Anterior cingulate cortex (tissue), 58 donors: ENCODE results near the gene ZNRD2.
"Not testable (repeated sequence)": the region's sequence is repeated elsewhere in the genome, so short reads cannot be mapped to it uniquely, and the experiment has no call there.

Source experiments
- DNase-seq, 58 donors: peaks; one replicate each; lab custom pipeline; 2025; lab: John Stamatoyannopoulos, UW

ZNRD2 gene

GRCh38 chr11:65569973-65570918 is at the start of gene ZNRD2:
Gene ZNRD2 (plus strand): TSS chr11:65570477. CDS start chr11:65570492, 15 bp downstream.
- peak; percentile 95 to 100 (median 99) for DNase-seq

DNA sequence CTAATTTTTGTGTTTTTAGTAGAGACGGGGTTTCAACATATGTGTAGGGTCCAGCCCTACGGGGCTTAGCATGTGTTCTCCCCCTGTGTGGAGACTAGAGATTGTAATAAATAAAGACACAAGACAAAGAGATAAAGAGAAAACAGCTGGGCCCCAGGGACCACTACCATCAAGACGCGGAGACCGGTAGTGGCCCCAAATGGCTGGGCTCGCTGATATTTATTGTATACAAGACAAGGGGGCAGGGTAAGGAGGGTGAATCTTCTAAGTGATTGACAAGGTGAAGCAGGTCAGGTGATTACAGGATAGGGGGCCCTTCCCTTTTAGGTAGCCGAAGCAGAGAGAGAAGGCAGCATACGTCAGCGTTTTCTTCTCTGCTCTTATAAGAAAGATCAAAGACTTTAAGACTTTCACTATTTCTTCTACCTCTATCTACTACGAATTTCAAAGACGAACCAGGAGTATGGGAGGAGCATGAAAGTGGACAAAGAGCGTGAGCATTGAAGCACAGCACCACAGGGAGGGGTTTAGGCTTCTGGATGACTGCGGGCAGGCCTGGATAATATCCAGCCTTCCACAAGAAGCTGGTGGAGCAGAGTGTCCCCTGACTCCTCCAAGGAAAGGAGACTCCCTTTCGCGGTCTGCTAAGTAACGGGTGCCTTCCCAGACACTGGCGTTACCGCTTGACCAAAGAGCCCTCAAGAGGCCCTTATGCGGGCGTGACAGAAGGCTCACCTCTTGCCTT is 48.3 kb upstream of the ZNRD2 start:
- DNase-seq = not testable (repeated sequence)

DNA sequence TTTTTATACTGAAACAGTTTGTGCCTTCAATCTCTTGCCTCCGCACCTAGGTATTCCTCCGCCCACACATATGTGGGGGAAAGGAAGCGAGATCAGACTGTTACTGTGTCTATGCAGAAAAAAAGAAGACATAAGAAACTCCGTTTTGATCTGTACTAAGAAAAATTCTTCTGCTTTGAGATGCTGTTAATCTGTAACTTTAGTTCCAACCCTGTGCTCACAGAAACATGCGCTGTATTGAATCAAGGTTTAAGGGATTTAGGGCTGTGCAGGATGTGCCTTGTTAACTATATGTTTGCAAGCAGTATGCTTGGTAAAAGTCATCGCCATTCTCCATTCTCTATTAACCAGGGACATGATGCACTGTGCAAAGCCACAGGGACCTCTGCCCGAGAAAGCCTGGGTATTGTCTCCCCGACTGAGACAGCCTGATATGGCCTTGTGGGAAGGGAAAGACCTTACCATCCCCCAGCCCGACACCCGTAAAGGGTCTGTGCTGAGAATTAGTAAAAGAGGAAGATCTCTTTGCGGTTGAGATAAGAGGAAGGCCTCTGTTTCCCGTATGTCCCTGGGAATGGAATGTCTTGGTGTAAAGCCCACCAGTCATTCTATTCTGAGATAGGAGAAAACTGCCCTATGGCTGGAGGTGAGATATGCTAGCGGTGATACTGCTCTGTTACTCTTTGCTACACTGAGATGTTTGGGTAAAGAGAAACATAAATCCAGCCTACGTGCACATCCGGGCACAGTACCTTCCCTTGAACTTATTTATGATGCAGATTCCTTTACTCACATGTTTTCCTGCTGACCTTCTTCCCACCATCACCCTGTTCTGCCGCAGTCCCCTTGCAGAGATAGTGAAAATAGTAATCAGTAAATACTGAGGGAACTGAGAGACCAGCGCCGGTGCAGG is 47.3 kb upstream of the ZNRD2 start:
- peak in 4 of 58 donors; percentile 9 to 38 (median 30) for DNase-seq

- not testable (repeated sequence) for DNase-seq
Measured at GRCh38 chr11:65523631-65523968, 46.7 kb upstream of the ZNRD2 start.

DNA sequence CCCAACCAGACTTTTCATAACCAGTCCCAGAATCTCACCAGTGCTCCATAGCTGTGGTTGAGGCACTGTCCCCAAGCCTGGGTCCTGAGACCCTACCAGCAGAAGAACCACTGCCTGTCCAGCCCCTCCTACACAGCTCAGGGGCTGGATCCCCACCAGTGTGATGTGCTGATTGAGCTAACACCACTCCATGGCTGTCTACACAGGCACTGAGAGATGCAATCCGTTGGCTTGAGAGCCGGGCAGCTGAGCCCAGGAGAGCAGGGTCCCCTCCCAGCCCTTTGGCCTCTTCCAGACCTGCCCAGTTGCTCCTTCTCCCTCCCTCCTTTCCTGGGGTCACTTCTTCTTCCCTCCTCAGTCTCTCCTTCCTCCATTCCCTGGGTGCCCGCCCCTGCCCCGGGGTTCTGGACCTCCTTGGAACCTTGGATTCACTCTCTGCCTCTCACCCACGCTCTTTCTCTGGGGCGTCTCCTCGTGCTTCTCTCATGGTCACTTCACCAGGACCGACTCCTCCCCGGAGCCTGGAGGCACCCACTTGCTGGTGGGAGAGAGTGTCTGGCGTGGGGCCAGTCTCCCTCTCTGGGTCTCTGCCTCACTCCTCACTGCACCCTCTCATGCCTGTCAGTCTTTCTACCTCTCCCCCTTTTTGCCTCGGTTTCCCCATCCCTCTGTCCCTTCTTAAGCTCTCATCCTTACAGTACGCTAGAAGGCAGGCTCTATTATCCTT is 46.1 kb upstream of the ZNRD2 start:
- DNase-seq = peak in 6 of 58 donors; percentile 33 to 52 (median 50)

DNA sequence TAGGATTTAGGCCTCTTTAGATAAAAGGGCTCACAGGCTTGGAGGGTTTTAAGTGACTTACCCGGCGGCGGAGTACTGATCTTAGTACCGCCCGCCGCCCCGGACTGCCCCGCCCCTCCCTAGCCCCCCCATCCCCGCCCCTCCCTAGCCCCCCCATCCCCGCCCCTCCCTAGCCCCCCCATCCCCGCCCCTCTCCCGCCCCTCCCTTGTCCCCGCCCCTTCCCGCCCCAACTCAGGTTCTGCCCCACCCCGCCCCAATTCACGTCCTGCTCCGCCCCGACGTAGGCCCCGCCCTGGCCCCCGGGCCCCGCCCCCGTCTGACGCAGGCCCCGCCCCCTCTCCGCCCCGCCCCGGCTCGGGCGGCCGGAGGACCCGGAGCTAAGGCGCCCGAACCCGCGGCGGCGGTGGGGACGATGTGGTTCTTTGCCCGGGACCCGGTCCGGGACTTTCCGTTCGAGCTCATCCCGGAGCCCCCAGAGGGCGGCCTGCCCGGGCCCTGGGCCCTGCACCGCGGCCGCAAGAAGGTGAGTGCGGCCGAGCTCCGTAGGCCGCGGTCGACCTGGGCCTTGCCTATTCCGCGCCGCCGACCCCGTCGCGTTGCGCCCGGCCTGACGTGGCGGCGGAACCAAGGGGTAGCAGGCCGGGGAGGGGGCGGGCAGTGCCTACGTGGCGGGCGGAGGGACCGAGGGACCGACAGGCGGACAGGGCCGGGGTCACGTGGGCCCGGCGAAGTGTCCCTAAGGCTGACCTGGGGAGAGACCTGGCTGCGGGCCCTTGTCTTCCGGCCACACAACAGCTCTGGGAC is 45.3 kb upstream of the ZNRD2 start, which contains the start of gene SCYL1:
Gene SCYL1 (plus strand): TSS at position 343 of the 805 bp plus-strand sequence. CDS start 71 bp downstream, at position 414.
- peak in 55 of 58 donors; percentile 11 to 94 (median 78) for DNase-seq

DNA sequence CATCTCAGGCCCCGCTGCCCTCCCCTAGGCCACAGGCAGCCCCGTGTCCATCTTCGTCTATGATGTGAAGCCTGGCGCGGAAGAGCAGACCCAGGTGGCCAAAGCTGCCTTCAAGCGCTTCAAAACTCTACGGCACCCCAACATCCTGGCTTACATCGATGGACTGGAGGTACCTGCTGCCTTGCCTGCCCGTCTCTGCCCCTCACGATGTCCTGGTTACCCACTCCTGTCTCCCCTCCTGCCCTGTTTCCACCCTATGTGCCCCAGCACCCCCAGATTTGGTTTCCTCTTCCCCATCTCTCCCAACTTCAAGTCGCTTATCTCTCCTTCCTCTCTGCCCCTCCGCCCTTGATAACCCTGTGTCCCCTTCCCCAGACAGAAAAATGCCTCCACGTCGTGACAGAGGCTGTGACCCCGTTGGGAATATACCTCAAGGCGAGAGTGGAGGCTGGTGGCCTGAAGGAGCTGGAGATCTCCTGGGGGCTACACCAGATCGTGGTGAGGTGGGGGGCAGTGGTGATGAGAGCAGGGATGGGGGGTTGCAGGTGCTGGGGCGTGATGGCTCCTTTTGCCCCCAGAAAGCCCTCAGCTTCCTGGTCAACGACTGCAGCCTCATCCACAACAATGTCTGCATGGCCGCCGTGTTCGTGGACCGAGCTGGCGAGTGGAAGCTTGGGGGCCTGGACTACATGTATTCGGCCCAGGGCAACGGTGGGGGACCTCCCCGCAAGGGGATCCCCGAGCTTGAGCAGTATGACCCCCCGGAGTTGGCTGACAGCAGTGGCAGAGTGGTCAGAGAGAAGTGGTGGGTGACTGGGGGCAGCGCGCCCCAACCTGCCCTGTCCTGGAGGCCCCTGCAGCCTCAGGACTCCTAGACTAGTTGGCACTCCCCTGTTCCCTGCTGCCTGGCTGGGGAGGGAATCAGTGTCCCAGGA is 44.5 kb upstream of the ZNRD2 start:
- DNase-seq = no peak

- no peak for DNase-seq
Measured at GRCh38 chr11:65526744-65527143, 43.5 kb upstream of the ZNRD2 start.

- no peak for DNase-seq
Measured at GRCh38 chr11:65528819-65529350, 41.4 kb upstream of the ZNRD2 start.

GRCh38 chr11:65529475-65530156 is 40.7 kb upstream of the ZNRD2 start:
- no peak for DNase-seq

DNA sequence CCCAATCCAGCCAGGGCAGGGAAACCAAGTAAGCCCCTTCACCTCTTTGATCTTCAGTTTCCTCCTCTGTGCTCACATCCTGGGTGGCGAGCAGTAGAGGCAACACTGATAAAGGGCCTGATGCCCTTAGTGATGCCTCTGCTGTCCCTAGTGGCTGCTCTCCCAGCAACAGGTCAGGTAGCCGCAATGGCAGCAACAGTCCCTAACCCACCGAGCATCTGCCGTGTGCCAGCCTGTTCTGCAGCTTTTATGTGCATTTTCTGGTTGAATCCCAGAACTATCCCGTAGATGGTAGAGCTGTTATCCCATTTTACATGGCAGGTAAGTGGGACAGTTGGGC is 40.1 kb upstream of the ZNRD2 start:
- no peak for DNase-seq

- DNase-seq = no peak
Measured at GRCh38 chr11:65532388-65533064, 37.8 kb upstream of the ZNRD2 start.

DNA sequence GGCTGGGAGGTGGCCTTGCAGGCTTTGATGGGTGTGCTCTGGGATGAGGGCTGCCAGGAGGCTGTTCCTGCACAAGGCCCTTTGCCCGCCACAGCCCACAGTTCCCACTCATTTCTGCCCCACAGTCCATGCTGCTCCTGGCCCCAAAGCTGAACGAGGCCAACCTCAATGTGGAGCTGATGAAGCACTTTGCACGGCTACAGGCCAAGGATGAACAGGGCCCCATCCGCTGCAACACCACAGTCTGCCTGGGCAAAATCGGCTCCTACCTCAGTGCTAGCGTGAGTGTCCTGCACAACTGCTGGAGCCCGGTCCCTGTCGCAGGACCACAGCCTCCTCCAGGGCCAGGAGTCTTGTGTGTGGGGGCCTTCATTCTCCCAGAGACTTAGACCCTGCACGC is 35.2 kb upstream of the ZNRD2 start:
- DNase-seq = no peak

DNA sequence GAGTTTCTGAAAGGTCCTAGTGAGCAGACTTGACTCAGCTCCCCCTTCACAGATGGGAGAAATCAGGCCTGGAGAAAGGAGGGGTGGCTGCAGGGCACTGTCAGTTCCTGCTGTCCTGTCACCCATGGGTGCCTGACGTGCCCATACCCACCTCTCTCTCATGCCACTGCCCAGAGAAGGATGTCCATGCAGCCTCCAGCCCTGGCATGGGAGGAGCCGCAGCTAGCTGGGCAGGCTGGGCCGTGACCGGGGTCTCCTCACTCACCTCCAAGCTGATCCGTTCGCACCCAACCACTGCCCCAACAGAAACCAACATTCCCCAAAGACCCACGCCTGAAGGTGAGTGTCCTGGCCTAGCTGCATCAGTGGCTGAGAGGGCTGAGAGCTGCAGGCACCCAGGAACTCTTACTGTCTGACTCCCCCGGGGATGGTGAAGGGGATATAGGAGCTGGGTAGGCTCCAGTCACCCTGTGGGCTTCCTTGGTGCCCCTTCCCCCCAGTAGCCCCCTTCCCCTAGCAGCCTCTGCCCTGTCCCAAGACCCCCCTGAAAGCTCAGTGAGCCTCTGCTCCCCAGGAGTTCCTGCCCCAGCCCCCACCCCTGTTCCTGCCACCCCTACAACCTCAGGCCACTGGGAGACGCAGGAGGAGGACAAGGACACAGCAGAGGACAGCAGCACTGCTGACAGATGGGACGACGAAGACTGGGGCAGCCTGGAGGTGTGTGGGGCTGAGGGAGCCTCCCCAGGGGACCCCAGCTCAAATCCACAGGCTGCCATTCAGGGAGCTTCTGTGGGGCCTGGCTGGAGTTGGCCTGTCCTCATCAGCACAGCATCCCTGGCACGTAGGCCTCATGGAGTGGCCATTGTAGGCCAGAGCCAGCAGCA is 33.6 kb upstream of the ZNRD2 start:
- DNase-seq = no peak

- no peak for DNase-seq
Measured at GRCh38 chr11:65537296-65537597, 33.0 kb upstream of the ZNRD2 start.
